GM18508 (cell line): Measurements from ENCODE around the gene ELFN2.

ENCODE experiments used
- ATAC-seq: cut with Tn5 transposase; IDR thresholded peaks from one replicate; pipeline ENCODE4 v1.9.1; 2021; ENCODE audit warnings: moderate number of reproducible peaks; ENCODE audit not compliant: insufficient read depth, unreplicated experiment

The ELFN2 gene

GRCh38 chr22:37365950-37366349 is 61.3 kb downstream of the ELFN2 start:
- no peak for ATAC-seq

GRCh38 chr22:37363261-37363992 is 63.9 kb downstream of the ELFN2 start:
- no peak for ATAC-seq

- ATAC-seq: no peak
Measured at GRCh38 chr22:37362621-37363020, 64.7 kb downstream of the ELFN2 start.

- ATAC-seq: no peak
Measured at GRCh38 chr22:37358917-37359316, 68.4 kb downstream of the ELFN2 start.

DNA sequence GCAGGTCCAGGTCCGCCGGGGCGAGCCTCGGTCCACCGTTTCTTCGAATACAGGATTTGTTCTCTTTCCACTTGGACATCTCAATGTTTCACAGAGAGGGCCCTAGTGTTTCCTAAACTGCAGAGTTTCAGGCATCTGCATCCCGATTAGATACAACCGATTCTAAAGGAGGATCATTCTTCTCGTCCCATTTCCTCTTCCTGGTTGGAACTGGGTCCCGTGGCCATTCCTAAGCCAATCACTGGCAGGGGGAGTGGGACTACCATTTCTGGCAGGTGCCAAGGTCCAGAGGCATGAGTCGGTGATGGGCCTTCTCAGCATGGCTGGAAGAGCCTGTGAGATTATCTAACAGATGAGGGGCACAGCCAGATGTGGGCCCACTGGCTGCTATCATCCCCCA is 68.9 kb downstream of the ELFN2 start:
- ATAC-seq: no peak

DNA sequence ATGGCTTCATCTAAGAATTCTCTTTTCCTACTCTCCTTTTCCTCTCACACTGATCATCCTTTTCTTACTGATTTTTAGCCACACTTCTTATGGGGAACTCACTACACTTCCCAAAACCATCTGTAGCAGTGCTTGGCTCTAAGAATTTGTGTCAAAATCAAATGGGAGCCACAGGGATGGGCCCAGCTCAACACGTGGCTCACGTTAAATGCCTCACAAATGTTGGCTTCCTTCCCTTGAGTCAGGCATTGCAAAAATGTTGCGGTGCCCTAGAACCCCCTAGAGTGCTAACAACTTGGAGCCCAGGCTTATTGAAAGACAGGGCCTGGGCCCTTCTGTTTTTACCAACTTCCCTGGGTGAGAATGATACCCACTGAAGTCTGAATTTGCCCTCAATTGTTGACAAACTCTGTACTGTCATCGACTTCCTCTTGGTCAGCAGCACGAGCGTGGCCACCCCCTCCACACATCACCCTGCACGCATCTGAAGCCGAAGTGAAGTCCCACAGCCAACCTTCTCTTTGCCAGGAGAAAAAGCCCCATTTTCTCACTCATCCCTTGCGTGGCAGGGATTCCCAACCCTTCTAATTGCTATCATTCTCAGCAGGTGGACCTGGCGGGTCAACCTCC is 69.7 kb downstream of the ELFN2 start:
- no peak for ATAC-seq

DNA sequence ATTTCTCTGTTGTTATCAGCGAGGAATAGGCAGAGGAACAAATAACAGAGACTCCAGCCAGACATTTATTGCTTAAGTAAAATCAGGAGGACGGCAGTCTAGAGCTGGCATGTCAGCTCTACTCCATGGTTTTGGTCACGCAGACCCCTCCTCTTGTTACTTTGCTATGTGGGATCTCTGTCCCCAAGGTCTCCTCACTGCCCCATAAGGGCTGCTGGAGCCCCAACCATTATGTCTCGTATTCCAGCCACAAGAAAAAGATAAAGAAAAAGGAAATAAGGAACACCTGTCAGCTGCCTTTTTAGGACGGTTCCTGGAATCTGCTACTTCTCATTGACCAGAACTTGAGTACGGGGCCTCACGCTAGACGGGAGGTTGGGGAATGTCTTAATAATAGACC is 70.4 kb downstream of the ELFN2 start:
- no peak for ATAC-seq

DNA sequence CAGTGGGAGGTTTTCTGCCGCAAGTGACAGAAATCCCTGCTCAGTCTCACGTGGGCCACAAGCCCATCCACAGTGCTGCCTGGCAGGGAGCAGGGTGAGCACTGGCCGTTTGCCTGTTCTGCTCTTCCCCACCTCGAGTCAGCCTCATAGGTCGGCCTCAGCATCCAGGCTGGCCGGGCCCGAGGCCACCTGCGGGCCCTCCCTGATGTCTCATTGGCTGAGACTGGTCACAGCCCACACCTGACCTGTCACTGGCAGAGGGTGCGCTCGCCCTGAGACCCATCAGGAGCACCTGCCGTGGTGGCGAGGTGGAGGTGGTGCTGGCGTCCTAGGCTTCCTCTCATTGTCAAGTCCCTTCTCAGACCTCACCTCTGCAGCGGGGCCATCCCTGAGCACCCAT is 72.1 kb downstream of the ELFN2 start:
- ATAC-seq: no peak

DNA sequence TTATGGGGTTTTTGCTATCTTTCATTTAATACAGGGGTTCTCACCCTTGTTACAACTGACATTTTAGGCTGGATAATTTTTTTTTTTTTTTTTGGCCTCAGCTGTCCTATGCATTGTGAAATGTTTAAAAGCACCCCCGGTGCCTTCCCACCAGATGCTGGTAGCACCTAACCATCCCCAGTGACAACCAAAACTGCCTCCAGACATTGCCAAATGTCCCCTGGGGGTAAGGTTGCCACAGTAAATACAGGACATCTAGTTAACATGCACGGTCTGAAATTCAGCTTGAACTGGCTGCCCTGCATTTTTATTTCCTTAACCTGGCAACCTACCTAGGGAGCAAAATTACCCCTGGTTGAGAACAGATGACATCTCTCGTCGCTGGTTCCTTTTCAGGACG is 72.6 kb downstream of the ELFN2 start:
- no peak for ATAC-seq

DNA sequence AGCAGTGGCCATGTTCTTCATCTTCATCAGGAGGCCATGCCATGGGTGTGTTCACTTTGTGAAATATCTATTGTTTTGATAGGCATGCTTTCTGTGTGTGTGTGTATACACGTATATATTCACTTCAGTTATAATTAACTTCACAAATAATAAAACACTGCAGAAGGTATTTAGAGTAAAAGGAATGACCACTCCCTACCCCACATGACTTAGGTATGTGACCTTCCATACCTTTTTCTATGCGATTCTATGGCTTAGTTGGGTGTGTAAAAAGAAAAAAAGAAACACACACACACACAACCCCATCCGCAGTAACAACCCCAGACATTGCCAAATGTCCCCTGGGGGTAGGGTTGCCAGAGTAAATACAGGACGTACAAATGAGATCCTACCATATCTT is 73.0 kb downstream of the ELFN2 start:
- ATAC-seq: no peak

- no peak for ATAC-seq
Measured at GRCh38 chr22:37353839-37354238, 73.4 kb downstream of the ELFN2 start.

DNA sequence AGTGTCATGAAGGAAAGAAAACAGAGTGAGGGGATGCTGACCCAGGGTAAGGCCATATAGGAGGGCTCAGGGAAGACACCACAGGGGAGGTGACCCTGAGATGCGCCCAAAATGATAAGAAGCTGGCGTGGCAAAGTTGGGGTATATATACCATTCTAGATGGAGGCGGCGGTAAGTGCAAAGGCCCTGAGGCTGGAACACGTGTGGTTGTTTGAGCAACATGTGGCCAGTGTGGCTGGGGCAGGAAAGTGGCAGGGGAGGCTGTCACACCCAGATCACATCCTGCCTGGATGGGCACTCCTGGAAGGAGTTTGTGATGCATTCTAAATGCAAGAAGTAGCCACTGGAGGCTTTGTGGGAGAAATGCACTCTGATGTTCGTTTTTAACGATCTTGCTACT is 74.8 kb downstream of the ELFN2 start:
- ATAC-seq: no peak

- no peak for ATAC-seq
Measured at GRCh38 chr22:37351232-37351631, 76.0 kb downstream of the ELFN2 start.

- no peak for ATAC-seq
Measured at GRCh38 chr22:37349043-37349814, 78.0 kb downstream of the ELFN2 start.

DNA sequence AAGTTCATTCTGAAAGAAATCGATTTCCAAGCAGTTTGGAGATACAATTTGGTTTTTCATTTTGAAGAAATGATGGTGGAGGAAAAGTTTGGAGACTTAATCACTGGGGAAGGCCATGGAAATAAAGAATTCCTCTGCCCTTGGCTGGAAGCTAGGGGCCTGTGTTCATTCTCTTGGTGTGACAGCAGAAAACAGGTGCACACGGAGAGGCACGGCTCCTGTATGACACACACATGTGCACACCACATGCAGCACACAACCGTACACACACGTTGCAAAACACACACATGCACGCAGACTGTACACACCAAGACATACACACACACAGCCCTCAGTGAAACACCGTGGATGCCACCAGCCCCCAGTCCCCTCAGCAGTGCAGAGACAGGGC is 80.8 kb downstream of the ELFN2 start:
- ATAC-seq: no peak

DNA sequence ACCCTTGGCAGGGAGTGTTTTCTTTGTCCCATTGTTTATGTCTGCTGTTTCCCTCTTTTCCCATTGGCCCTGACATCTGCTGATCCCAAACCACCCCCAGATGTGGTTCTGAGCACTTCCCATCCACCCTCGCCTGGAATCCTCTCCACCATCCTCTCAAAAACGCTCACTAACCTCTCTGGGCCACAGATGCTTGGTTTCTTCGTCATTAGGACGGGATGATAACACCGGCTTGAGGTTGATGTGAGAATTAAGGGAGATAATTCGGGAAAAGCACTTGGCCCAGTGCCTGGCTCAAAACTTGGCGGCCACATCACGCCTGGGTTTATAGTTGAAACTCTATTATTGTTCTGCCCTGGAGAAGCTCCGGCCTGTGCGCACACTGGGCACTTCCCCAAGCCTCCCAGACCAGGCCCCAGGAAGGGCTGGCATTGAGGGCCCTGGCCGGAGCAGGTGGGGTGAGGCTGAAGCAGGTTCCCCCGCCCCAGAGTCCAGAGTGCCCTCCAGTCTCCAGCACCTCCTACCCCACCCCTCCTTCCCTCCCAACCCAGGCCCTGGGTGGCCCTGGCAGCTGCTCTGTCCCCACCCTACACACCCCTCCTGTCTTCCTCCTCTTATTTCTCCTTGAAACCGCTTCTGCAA is 81.3 kb downstream of the ELFN2 start:
- no peak for ATAC-seq

GRCh38 chr22:37344735-37345449 is 82.4 kb downstream of the ELFN2 start:
- ATAC-seq: no peak

- ATAC-seq: no peak
Measured at GRCh38 chr22:37343863-37344734, 83.2 kb downstream of the ELFN2 start.

DNA sequence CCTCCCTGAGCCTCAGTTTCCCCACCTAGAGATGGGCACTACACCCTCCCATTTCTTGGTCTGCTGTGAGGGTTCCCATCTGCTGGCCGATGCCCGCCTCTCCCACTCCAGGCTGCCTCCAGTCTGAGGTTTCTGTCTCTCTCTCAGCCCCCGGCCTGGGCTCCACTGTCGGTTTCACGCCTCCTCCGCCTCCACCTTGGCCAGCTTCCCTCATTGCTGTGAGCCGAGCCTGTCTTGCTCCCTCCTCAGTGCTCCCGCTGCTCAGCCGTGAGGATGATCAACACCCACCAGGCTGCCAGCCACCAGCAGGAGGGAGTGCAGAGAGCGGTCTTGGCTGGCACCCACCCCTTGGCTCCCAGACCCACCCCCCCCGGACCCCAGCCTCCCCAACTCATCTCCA is 83.9 kb downstream of the ELFN2 start:
- no peak for ATAC-seq
